ENCODE results near the gene TRIM29. TPM values are rescaled to one million over a fixed set of nuclear protein-coding genes. Genes with fewer than 3 reads are reported as not detected.
"Not testable (repeated sequence)": the region's sequence is repeated elsewhere in the genome, so short reads cannot be mapped to it uniquely, and the experiment has no call there.

The TRIM29 gene
- total RNA-seq, 1 experiment from 2014 or later, result 38.5 TPM

DNA sequence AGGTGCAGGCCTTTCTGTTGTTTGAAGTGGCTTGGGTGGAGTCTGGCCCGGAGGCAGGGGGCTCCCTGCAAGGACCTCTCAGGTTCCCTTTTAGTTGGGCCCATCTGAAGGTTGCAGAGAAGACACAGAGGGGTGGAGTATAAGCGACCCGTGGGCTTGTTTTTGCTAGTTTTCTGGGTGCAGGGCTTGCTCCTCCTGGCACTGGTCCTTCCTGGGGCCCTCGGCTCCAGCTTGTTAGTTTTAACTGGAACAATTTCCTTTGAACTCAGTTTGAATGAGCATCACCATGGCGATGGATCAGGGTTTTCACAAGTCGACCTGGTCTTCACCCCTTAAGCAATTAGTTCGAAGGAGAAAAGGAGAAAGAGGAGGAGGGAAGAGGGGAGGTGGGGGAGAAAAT lies 44.5 kb upstream of the TRIM29 start:
- Histone ChIP-seq H3K4me2 (ENCODE audit: low read length) (no peak overlapping the region), H2AFZ (ENCODE audit: low read length) (no peak overlapping the region), H3K36me3 (ENCODE audit: low read depth, low read length) (no peaks in the 10 kb centered on the region), H3K79me2 (ENCODE audit: low read length) (no peaks in the 10 kb centered on the region), H3K9me2 (replicated peaks; ENCODE audit: low read length) (no peaks in the 10 kb centered on the region), H3K27ac (ENCODE audit: low read length) (no peak overlapping the region), H4K20me1 (ENCODE audit: low read length) (no peaks in the 10 kb centered on the region), H3K4me1 (ENCODE audit: insufficient read depth, low read length) (peaks cover 18% of the 10 kb centered on the region; the same call in 1 of the 2 replicates), H3F3A (ENCODE audit: low read length, unreplicated experiment) (no peaks in the 10 kb centered on the region), H3K27me3 (ENCODE audit: low read length) (peaks cover 4% of the 10 kb centered on the region), H3K9me3 (ENCODE audit: low read length) (no peaks in the 10 kb centered on the region), H3K4me3 (ENCODE audit: low read length) (no peak overlapping the region), H3K9ac (ENCODE audit: low read length) (no peak overlapping the region)
- ChIA-PET CTCF (no interaction called here), POLR2A (ENCODE audit: unreplicated experiment) (no interaction called here)
- intact Hi-C loops (cut with micrococcal nuclease), result loop anchor here (2.0 kb wide), 1 partner anchor 30 kb away; no protein-coding TSS in a partner anchor
- ATAC-seq, result no peak
- no peak for DNase-seq
- TF ChIP-seq EZH2phosphoT487 (IDR thresholded peaks at IDR 0.05; ENCODE audit: borderline replicate concordance, low read length), result no peak
- no peak for TF ChIP-seq EZH2 (IDR thresholded peaks at IDR 0.05; ENCODE audit: low read length, unreplicated experiment)
- TF ChIP-seq, protein P1, sequence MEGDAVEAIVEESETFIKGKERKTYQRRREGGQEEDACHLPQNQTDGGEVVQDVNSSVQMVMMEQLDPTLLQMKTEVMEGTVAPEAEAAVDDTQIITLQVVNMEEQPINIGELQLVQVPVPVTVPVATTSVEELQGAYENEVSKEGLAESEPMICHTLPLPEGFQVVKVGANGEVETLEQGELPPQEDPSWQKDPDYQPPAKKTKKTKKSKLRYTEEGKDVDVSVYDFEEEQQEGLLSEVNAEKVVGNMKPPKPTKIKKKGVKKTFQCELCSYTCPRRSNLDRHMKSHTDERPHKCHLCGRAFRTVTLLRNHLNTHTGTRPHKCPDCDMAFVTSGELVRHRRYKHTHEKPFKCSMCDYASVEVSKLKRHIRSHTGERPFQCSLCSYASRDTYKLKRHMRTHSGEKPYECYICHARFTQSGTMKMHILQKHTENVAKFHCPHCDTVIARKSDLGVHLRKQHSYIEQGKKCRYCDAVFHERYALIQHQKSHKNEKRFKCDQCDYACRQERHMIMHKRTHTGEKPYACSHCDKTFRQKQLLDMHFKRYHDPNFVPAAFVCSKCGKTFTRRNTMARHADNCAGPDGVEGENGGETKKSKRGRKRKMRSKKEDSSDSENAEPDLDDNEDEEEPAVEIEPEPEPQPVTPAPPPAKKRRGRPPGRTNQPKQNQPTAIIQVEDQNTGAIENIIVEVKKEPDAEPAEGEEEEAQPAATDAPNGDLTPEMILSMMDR (conservative IDR thresholded peaks at IDR 0.05; ENCODE audit: low read depth, low read length), result no peak
- no TSS peak for BruUV-seq (replicated peaks)

DNA sequence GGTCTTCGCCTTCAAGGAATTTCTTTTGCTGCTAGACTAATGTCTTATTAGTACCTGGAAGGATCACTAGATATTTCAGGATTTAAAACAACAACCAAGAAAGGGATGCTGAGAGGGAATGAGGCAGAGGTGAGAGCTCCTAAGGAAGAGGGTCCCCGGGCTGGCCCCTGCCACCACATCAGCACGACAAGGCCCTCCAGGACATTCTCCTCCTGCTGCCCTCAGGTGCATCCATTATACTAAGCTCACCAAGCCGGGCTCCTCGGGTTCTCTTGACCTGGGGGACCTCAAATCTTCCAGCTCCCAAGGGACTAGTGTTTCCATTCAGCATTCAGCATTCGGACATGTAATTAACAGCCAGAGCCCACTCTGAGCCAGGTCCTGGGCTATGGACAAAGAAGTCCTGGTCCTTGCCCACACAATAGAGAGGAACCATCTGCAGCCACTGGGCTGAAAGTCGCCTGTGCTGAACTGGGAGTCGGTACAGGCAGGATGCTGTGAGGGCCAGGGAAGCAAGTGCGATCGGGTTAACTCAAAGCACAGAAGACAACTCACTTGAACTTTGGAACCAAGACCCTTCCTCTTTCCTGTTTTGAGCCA lies 43.6 kb upstream of the TRIM29 start:
- ChIA-PET CTCF (no interaction called here), POLR2A (ENCODE audit: unreplicated experiment) (no interaction called here)
- peaks cover 9% of the 10 kb centered on the region; the same call in 1 of the 2 replicates for H3K4me1 ChIP-seq (ENCODE audit: insufficient read depth, low read length)
- H3F3A ChIP-seq (ENCODE audit: low read length, unreplicated experiment), result no peaks in the 10 kb centered on the region
- no peak overlapping the region for H3K4me2 ChIP-seq (ENCODE audit: low read length)
- BruUV-seq (replicated peaks), result no TSS peak
- DNase-seq (no peak), ATAC-seq (no peak)
- TF ChIP-seq EZH2 (IDR thresholded peaks at IDR 0.05; ENCODE audit: low read length, unreplicated experiment) (no peak), EZH2phosphoT487 (IDR thresholded peaks at IDR 0.05; ENCODE audit: borderline replicate concordance, low read length) (no peak)
- TF ChIP-seq, protein P1 (conservative IDR thresholded peaks at IDR 0.05; ENCODE audit: low read depth, low read length), result no peak
- H3K27ac ChIP-seq (ENCODE audit: low read length), result no peak overlapping the region
- no peak overlapping the region for H3K9ac ChIP-seq (ENCODE audit: low read length)
- peaks cover 12% of the 10 kb centered on the region for H3K27me3 ChIP-seq (ENCODE audit: low read length)
- H4K20me1 ChIP-seq (ENCODE audit: low read length), result no peaks in the 10 kb centered on the region
- H2AFZ ChIP-seq (ENCODE audit: low read length), result no peak overlapping the region
- no peaks in the 10 kb centered on the region for H3K79me2 ChIP-seq (ENCODE audit: low read length)
- H3K9me3 ChIP-seq (ENCODE audit: low read length), result no peaks in the 10 kb centered on the region
- H3K36me3 ChIP-seq (ENCODE audit: low read depth, low read length), result no peaks in the 10 kb centered on the region
- no peaks in the 10 kb centered on the region for H3K9me2 ChIP-seq (replicated peaks; ENCODE audit: low read length)
- intact Hi-C loops (cut with micrococcal nuclease), result no loop called here
- H3K4me3 ChIP-seq (ENCODE audit: low read length), result no peak overlapping the region

DNA sequence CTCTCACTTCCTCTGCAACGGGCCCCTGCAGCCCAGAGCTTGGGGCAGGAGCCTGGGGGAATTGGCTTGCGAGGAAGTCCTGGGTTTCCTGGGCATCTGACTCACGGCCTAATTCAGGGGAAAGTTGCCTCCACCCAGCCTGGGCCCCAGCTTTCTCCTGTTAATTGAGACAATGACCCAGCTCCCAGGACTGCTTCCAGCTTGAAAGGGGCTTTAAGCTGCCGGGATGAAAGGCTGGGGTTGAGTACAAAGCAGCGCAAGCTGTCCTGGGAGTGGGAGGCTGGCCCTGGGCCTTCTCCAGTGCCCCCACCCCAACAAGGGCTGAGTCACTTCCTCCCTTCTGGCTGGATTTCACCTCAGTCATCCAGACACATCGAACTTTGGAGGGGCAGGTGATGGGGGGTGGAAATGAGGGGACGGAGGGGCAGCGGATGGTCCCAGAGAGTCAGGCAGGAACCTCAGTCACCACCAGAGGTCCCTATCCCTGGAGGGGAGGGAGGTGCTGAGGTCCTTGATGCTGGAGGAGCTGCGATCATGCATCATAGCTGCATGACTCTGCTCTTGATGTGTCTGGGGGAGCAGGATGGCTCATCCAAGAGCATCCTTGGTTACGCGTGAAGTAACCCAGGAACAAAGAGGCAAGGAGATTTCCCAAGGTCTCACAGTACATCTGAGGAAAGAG lies 42.8 kb upstream of the TRIM29 start:
- H3K36me3 ChIP-seq (ENCODE audit: low read depth, low read length), result no peaks in the 10 kb centered on the region
- CTCF ChIA-PET, result no interaction called here
- no TSS peak for BruUV-seq (replicated peaks)
- TF ChIP-seq EZH2phosphoT487 (IDR thresholded peaks at IDR 0.05; ENCODE audit: borderline replicate concordance, low read length), result no peak
- TF ChIP-seq, protein P1 (conservative IDR thresholded peaks at IDR 0.05; ENCODE audit: low read depth, low read length), result peak; percentile 44; the same call in 1 of the 2 replicates
- H4K20me1 ChIP-seq (ENCODE audit: low read length), result no peaks in the 10 kb centered on the region
- H3K4me3 ChIP-seq (ENCODE audit: low read length), result no peak overlapping the region
- H3K4me2 ChIP-seq (ENCODE audit: low read length), result no peak overlapping the region
- H3K9ac ChIP-seq (ENCODE audit: low read length), result no peak overlapping the region
- H2AFZ ChIP-seq (ENCODE audit: low read length), result no peak overlapping the region
- H3K79me2 ChIP-seq (ENCODE audit: low read length), result no peaks in the 10 kb centered on the region
- no peaks in the 10 kb centered on the region for H3F3A ChIP-seq (ENCODE audit: low read length, unreplicated experiment)
- H3K27me3 ChIP-seq (ENCODE audit: low read length), result peaks cover 20% of the 10 kb centered on the region
- H3K27ac ChIP-seq (ENCODE audit: low read length), result no peak overlapping the region
- DNase-seq (peak; percentile 16), ATAC-seq (no peak)
- H3K9me2 ChIP-seq (replicated peaks; ENCODE audit: low read length), result no peaks in the 10 kb centered on the region
- no peaks in the 10 kb centered on the region for H3K9me3 ChIP-seq (ENCODE audit: low read length)
- peaks cover 7% of the 10 kb centered on the region; the same call in 1 of the 2 replicates for H3K4me1 ChIP-seq (ENCODE audit: insufficient read depth, low read length)
- intact Hi-C loops (cut with micrococcal nuclease), result no loop called here
- POLR2A ChIA-PET (ENCODE audit: unreplicated experiment), result no interaction called here

DNA sequence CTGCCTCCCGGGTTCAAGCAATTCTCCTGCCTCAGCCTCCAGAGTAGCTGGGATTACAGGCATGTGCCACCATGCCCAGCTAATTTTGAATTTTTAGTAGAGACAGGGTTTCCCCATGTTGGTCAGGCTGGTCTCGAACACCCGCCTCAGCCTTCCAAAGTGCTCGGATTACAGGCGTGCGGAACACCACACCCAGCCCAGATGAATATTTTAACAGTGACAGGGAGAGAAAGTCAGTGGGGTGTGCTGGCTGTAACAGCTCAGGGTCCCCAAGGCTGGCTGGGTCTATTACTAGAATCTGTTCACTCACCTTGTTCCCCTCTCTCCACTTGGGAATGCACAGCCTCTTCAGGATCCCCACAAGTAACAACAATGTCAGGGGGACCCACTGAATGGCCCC lies 42.1 kb upstream of the TRIM29 start:
- CTCF ChIA-PET; H3K4me2 ChIP-seq (ENCODE audit: low read length); H3K9ac ChIP-seq (ENCODE audit: low read length); intact Hi-C loops (cut with micrococcal nuclease); H4K20me1 ChIP-seq (ENCODE audit: low read length); BruUV-seq (replicated peaks); H3K79me2 ChIP-seq (ENCODE audit: low read length); H3F3A ChIP-seq (ENCODE audit: low read length, unreplicated experiment); H3K9me3 ChIP-seq (ENCODE audit: low read length); ATAC-seq; H3K9me2 ChIP-seq (replicated peaks; ENCODE audit: low read length); DNase-seq; H3K36me3 ChIP-seq (ENCODE audit: low read depth, low read length); H3K27ac ChIP-seq (ENCODE audit: low read length); H3K4me3 ChIP-seq (ENCODE audit: low read length); H2AFZ ChIP-seq (ENCODE audit: low read length); H3K4me1 ChIP-seq (ENCODE audit: insufficient read depth, low read length): not testable (repeated sequence)
- POLR2A ChIA-PET (ENCODE audit: unreplicated experiment), result interaction anchor here (0.5 kb wide), 1 partner anchor 120 kb away, joined by 3 read pairs; no protein-coding TSS in a partner anchor
- peaks cover 26% of the 10 kb centered on the region for H3K27me3 ChIP-seq (ENCODE audit: low read length)

Data from PC-3 (cell line).